Esophagus squamous epithelium (tissue), 5 donors: ENCODE results near the gene LMX1B. TPM values are rescaled to one million over a fixed set of nuclear protein-coding genes. Genes with fewer than 3 reads are reported as not detected.

Experiments used
- DNase-seq: peaks from one replicate; lab custom pipeline; 2025; lab: John Stamatoyannopoulos, UW
- H3K27ac ChIP-seq, 4 donors: fragments of 200-600 bp; sonication (generic); one replicate each; pipeline ENCODE4 v1.5.1; 2016 to 2019; ENCODE audit warnings: mild to moderate bottlenecking in 1 of 4
- H3K27me3 ChIP-seq, 4 donors: fragments of 200-600 bp; sonication (generic); 1 replicate in 3 of 4; 2 replicates in 1 of 4; pipeline versions ENCODE4 v1.5.1 to v1.6.0; 2017 to 2021; ENCODE audit warnings: antibody characterized with exemption in 1 of 4
- H3K36me3 ChIP-seq, 3 donors: fragments of 200-600 bp; sonication (generic); one replicate each; pipeline ENCODE4 v1.5.1; 2016 to 2019
- H3K4me1 ChIP-seq, 3 donors: fragments of 200-600 bp; sonication (generic); one replicate each; pipeline ENCODE4 v1.5.1; 2017 to 2019
- H3K4me3 ChIP-seq, 4 donors: fragments of 200-600 bp; sonication (generic); 1 replicate in 3 of 4; 2 replicates in 1 of 4; pipeline ENCODE4 v1.5.1; 2016 to 2019; ENCODE audit warnings: mild to moderate bottlenecking in 2 of 4, moderate library complexity in 1 of 4
- H3K9me3 ChIP-seq, 3 donors: fragments of 200-600 bp; sonication (generic); one replicate each; pipeline ENCODE4 v1.5.1; 2016 to 2019
- CTCF ChIP-seq, 6 experiments: fragments of 450-650 bp in 4 of 6; fragments of 200-600 bp in 2 of 6; sonication (generic) in 2 of 6; IDR thresholded peaks; one replicate each; pipeline ENCODE4 v1.5.1; 2016 to 2019; ENCODE audit warnings: antibody characterized with exemption in 6 of 6, mild to moderate bottlenecking in 4 of 6, moderate library complexity in 4 of 6
- POLR2A ChIP-seq, 4 donors: fragments of 450-650 bp; IDR thresholded peaks; one replicate each; pipeline ENCODE4 v1.6.1; 2017; ENCODE audit warnings: antibody characterized with exemption in 4 of 4, mild to moderate bottlenecking in 4 of 4, moderate library complexity in 3 of 4
- WGBS, 2 donors: methylation state at CpG; one replicate each; pipeline ENCODE4 v1.1.5; 2018; 5-methylcytosine and 5-hydroxymethylcytosine counted together
- intact Hi-C: fragments of 100-400 bp; cut with DNase I; formaldehyde crosslinking; loops from one replicate; pipeline ENCODE4 v1.15.0; 2022
- total RNA-seq, 4 donors: library from RNA; depleted of rRNA; stranded (reverse); fragments of >200 nt; gene quantifications; one replicate each; pipeline ENCODE4 v1.1.0, GENCODE V29; 2016
- donor health status: DM: yes; HTN: yes; CAD: no.

LMX1B gene
- total RNA-seq, 4 donors from 2014 or later: 0.23 TPM; not detected in 3

- TF ChIP-seq POLR2A (IDR thresholded peaks at IDR 0.05): no peak
- no peak for TF ChIP-seq CTCF (IDR thresholded peaks at IDR 0.05)
- WGBS, 2 donors: 49 to 80% methylated on average over 1 to 3 of the region's 3 CpGs
- Histone ChIP-seq H3K36me3 (no peaks in the 10 kb centered on the region), H3K4me3 (no peak overlapping the region), H3K9me3 (no peaks in the 10 kb centered on the region), H3K27me3 (peaks cover 3 to 99% (median 14%) of the 10 kb centered on the region in 4 donors), H3K4me1 (peaks cover 0 to 15% (median under 1%) of the 10 kb centered on the region in 3 donors), H3K27ac (no peak overlapping the region)
- intact Hi-C loops: no loop called here
- no peak for DNase-seq
These were observed 22.1 kb downstream of the LMX1B start for GRCh38 chr9:126635661-126636439.

GRCh38 chr9:126636983-126637798 is 23.5 kb downstream of the LMX1B start:
- intact Hi-C loops: no loop called here
- H3K27me3 ChIP-seq: peaks cover 3 to 99% (median 16%) of the 10 kb centered on the region in 4 donors
- H3K9me3 ChIP-seq: no peaks in the 10 kb centered on the region
- no peak for TF ChIP-seq POLR2A (IDR thresholded peaks at IDR 0.05)
- TF ChIP-seq CTCF (IDR thresholded peaks at IDR 0.05): no peak
- DNase-seq: no peak
- H3K4me3 ChIP-seq: no peak overlapping the region
- 39 to 40% methylated on average over 1 to 6 of the region's 17 CpGs for WGBS, 2 donors
- peaks cover 0 to 13% (median 0%) of the 10 kb centered on the region in 3 donors for H3K4me1 ChIP-seq
- H3K27ac ChIP-seq: no peak overlapping the region
- no peaks in the 10 kb centered on the region for H3K36me3 ChIP-seq

- Histone ChIP-seq H3K4me1 (peaks cover 0 to 13% (median 0%) of the 10 kb centered on the region in 3 donors), H3K4me3 (peak overlapping the region in 1 of 4 donors; percentile 7), H3K27me3 (peaks cover 3 to 99% (median 18%) of the 10 kb centered on the region in 4 donors), H3K9me3 (no peaks in the 10 kb centered on the region), H3K27ac (no peak overlapping the region), H3K36me3 (no peaks in the 10 kb centered on the region)
- DNase-seq: no peak
- intact Hi-C loops: no loop called here
- 1 to 3% methylated on average over 13 to 29 of the region's 30 CpGs for WGBS, 2 donors
- TF ChIP-seq CTCF (IDR thresholded peaks at IDR 0.05) (no peak), POLR2A (IDR thresholded peaks at IDR 0.05) (no peak)
These were observed 24.9 kb downstream of the LMX1B start for GRCh38 chr9:126638571-126639132.

- WGBS, 2 donors: 61 to 67% methylated on average over 8 to 10 of the region's 12 CpGs
- intact Hi-C loops: no loop called here
- Histone ChIP-seq H3K4me3 (no peak overlapping the region), H3K36me3 (no peaks in the 10 kb centered on the region), H3K4me1 (peaks cover 0 to 13% (median 0%) of the 10 kb centered on the region in 3 donors), H3K9me3 (no peaks in the 10 kb centered on the region), H3K27me3 (peaks cover 3 to 99% (median 18%) of the 10 kb centered on the region in 4 donors), H3K27ac (no peak overlapping the region)
- TF ChIP-seq POLR2A (IDR thresholded peaks at IDR 0.05) (no peak), CTCF (IDR thresholded peaks at IDR 0.05) (no peak)
- DNase-seq: no peak
These were observed 25.7 kb downstream of the LMX1B start for GRCh38 chr9:126639318-126640000.
